Right lobe of liver (tissue), 4 donors: Measurements from ENCODE around the gene PODXL2.

ENCODE experiments used
- CTCF ChIP-seq, 4 donors: fragments of 200-600 bp in 3 of 4; fragments of 450-650 bp in 1 of 4; IDR thresholded peaks; one replicate each; pipeline versions ENCODE4 v1.5.1 to v1.8.0; 2016 to 2022; ENCODE audit warnings: antibody characterized with exemption in 4 of 4, mild to moderate bottlenecking in 2 of 4
- POLR2A ChIP-seq: fragments of 450-650 bp; IDR thresholded peaks from one replicate; pipeline ENCODE4 v1.6.1; 2017; ENCODE audit warnings: antibody characterized with exemption, mild to moderate bottlenecking
- donor health status: DM: no; HTN: no; CAD: no.
- donor health status: DM: no; HTN: no; CAD: no.
- donor health status: DM: no; HTN: yes; CAD: no.

- no peak for TF ChIP-seq CTCF (IDR thresholded peaks at IDR 0.05)
- TF ChIP-seq POLR2A = no peak
These were observed 88.6 kb downstream of the PODXL2 start for GRCh38 chr3:127717357-127718244.
